Measurements from ENCODE around the gene GRM8. TPM values are rescaled to one million over a fixed set of nuclear protein-coding genes. Genes with fewer than 3 reads are reported as not detected.

The GRM8 gene
- total and polyA plus RNA-seq, 8 donors: 0.11 to 1.2 (median 0.89) TPM

- TF ChIP-seq CTCF (IDR thresholded peaks at IDR 0.05): no peak
- Histone ChIP-seq H3K27ac (no peak overlapping the region), H3K9me3 (no peaks in the 10 kb centered on the region), H3K27me3 (no peaks in the 10 kb centered on the region), H3K4me1 (no peaks in the 10 kb centered on the region), H3K4me3 (no peak overlapping the region), H3K36me3 (no peaks in the 10 kb centered on the region)
- intact Hi-C loops (cut with DNase I): no loop called here
- DNase-seq (peak in 1 of 6 donors; percentile 47), FAIRE-seq (no peak), ATAC-seq (no peak)
- WGBS, 2 donors: 96 to 99% methylated on average over 17 of the region's 17 CpGs
These were observed 294.4 kb downstream of the GRM8 start for GRCh38 chr7:126958367-126958766.

- ATAC-seq (no peak), DNase-seq (peak in 1 of 6 donors; percentile 54)
- no peak for TF ChIP-seq CTCF (IDR thresholded peaks at IDR 0.05)
These were observed 295.3 kb downstream of the GRM8 start for GRCh38 chr7:126957443-126957842.

GRCh38 chr7:126953461-126953860, 299.3 kb downstream of the GRM8 start:
- Histone ChIP-seq H3K4me3 (no peak overlapping the region), H3K4me1 (no peaks in the 10 kb centered on the region), H3K27ac (no peak overlapping the region), H3K9me3 (no peaks in the 10 kb centered on the region), H3K36me3 (no peaks in the 10 kb centered on the region), H3K27me3 (no peaks in the 10 kb centered on the region)
- intact Hi-C loops (cut with DNase I): no loop called here
- FAIRE-seq: no peak
- 25 to 27% methylated on average over 2 of the region's 2 CpGs for WGBS, 2 donors
- DNase-seq: no peak
- TF ChIP-seq CTCF (IDR thresholded peaks at IDR 0.05): no peak
- no peak for ATAC-seq

More at GRCh38 chr7:126957443-126957842, 295.3 kb downstream of the GRM8 start:
- WGBS, 2 donors: 84 to 94% methylated on average over 9 of the region's 9 CpGs
- no peaks in the 10 kb centered on the region for H3K36me3 ChIP-seq
- H3K27me3 ChIP-seq: no peaks in the 10 kb centered on the region
- no peaks in the 10 kb centered on the region for H3K4me1 ChIP-seq
- H3K9me3 ChIP-seq: no peaks in the 10 kb centered on the region
- no peak overlapping the region for H3K27ac ChIP-seq
- no peak overlapping the region for H3K4me3 ChIP-seq
- intact Hi-C loops (cut with DNase I): no loop called here
- no peak for FAIRE-seq

- H3K27me3 ChIP-seq: no peaks in the 10 kb centered on the region
- DNase-seq (no peak), ATAC-seq (no peak), FAIRE-seq (no peak)
- 76 to 78% methylated on average over 4 of the region's 4 CpGs for WGBS, 2 donors
- H3K36me3 ChIP-seq: no peaks in the 10 kb centered on the region
- no peak for TF ChIP-seq CTCF (IDR thresholded peaks at IDR 0.05)
- H3K4me1 ChIP-seq: no peaks in the 10 kb centered on the region
- no peaks in the 10 kb centered on the region for H3K9me3 ChIP-seq
- no peak overlapping the region for H3K27ac ChIP-seq
- intact Hi-C loops (cut with DNase I): no loop called here
- no peak overlapping the region for H3K4me3 ChIP-seq
These were observed 304.1 kb downstream of the GRM8 start for GRCh38 chr7:126948664-126949063.

- Histone ChIP-seq H3K4me3 (no peak overlapping the region), H3K9me3 (no peaks in the 10 kb centered on the region), H3K4me1 (no peaks in the 10 kb centered on the region), H3K27me3 (no peaks in the 10 kb centered on the region), H3K27ac (peak overlapping the region in 1 of 4 donors; percentile 17), H3K36me3 (no peaks in the 10 kb centered on the region)
- FAIRE-seq (no peak), ATAC-seq (peak; percentile 56 to 90 (median 82)), DNase-seq (no peak)
- no peak for TF ChIP-seq CTCF (IDR thresholded peaks at IDR 0.05)
- intact Hi-C loops (cut with DNase I): no loop called here
- WGBS, 2 donors: 58 to 62% methylated on average over 4 of the region's 4 CpGs
These were observed 311.9 kb downstream of the GRM8 start for GRCh38 chr7:126940723-126941307.
